Tibial nerve (tissue), 4 donors: ENCODE results near the gene ALDH8A1. TPM values are rescaled to one million over a fixed set of nuclear protein-coding genes. Genes with fewer than 3 reads are reported as not detected.
"Not testable (repeated sequence)": the region's sequence is repeated elsewhere in the genome, so short reads cannot be mapped to it uniquely, and the experiment has no call there.

Experiments
- DNase-seq, 2 donors: peaks; one replicate each; pipeline ENCODE4 v3.0.0-alpha.2; 2019; ENCODE audit warnings: low spot score in 2 of 2
- H3K27ac ChIP-seq, 4 donors: fragments of 200-600 bp; sonication (generic) in 3 of 4; one replicate each; pipeline ENCODE4 v1.5.1; 2017 to 2019; ENCODE audit warnings: mild to moderate bottlenecking in 1 of 4
- H3K27me3 ChIP-seq, 2 donors: fragments of 200-600 bp; sonication (generic) in 1 of 2; one replicate each; pipeline versions ENCODE4 v1.5.1 to v1.6.0; 2017 to 2019
- H3K36me3 ChIP-seq, 3 donors: fragments of 200-600 bp; sonication (generic); one replicate each; pipeline ENCODE4 v1.5.1; 2018 to 2019
- H3K4me1 ChIP-seq, 4 donors: fragments of 200-600 bp; sonication (generic) in 3 of 4; one replicate each; pipeline ENCODE4 v1.5.1; 2017 to 2019
- H3K4me3 ChIP-seq, 4 donors: fragments of 200-600 bp; sonication (generic) in 3 of 4; one replicate each; pipeline ENCODE4 v1.5.1; 2017 to 2019; ENCODE audit warnings: mild to moderate bottlenecking in 1 of 4, moderate library complexity in 1 of 4
- H3K9me3 ChIP-seq, 4 donors: fragments of 200-600 bp; sonication (generic) in 3 of 4; one replicate each; pipeline ENCODE4 v1.5.1; 2017 to 2019
- CTCF ChIP-seq, 5 experiments: fragments of 200-600 bp in 3 of 5; fragments of 450-650 bp in 2 of 5; sonication (generic) in 3 of 5; IDR thresholded peaks; one replicate each; pipeline ENCODE4 v1.5.1; 2016 to 2019; ENCODE audit warnings: antibody characterized with exemption in 5 of 5, mild to moderate bottlenecking in 3 of 5, moderate library complexity in 2 of 5
- EP300 ChIP-seq, 2 donors: sonication (generic); formaldehyde crosslinking; IDR thresholded peaks; one replicate each; pipeline ENCODE4 v1.6.1; 2017; ENCODE audit warnings: antibody characterized with exemption in 2 of 2, mild to moderate bottlenecking in 1 of 2
- POLR2A ChIP-seq, 2 donors: fragments of 450-650 bp; IDR thresholded peaks; one replicate each; pipeline ENCODE4 v1.6.1; 2017; ENCODE audit warnings: antibody characterized with exemption in 2 of 2, mild to moderate bottlenecking in 2 of 2, moderate library complexity in 2 of 2
- WGBS, 2 donors: methylation state at CpG; one replicate each; pipeline ENCODE4 v1.1.5; 2018; 5-methylcytosine and 5-hydroxymethylcytosine counted together
- total RNA-seq, 4 donors: library from RNA; depleted of rRNA; stranded (reverse); fragments of >200 nt; gene quantifications; one replicate each; pipeline ENCODE4 v1.1.0, GENCODE V29; 2016

Gene ALDH8A1
- total RNA-seq, 4 donors from 2014 or later, result 0.90 to 4.2 (median 2.3) TPM

GRCh38 chr6:134910593-134910935 is 39.3 kb downstream of the ALDH8A1 start:
- Histone ChIP-seq H3K9me3 (no peaks in the 10 kb centered on the region), H3K36me3 (no peaks in the 10 kb centered on the region), H3K27ac (no peak overlapping the region), H3K4me3 (no peak overlapping the region), H3K4me1 (peaks cover 0 to 8% (median 0%) of the 10 kb centered on the region in 4 donors), H3K27me3 (no peaks in the 10 kb centered on the region)
- 75 to 79% methylated on average over 1 of the region's 1 CpG for WGBS, 2 donors
- TF ChIP-seq POLR2A (IDR thresholded peaks at IDR 0.05) (no peak), CTCF (IDR thresholded peaks at IDR 0.05) (no peak), EP300 (IDR thresholded peaks at IDR 0.05) (no peak)
- DNase-seq, result no peak

- DNase-seq, result no peak
- 53 to 56% methylated on average over 11 of the region's 11 CpGs for WGBS, 2 donors
- Histone ChIP-seq H3K27me3 (no peaks in the 10 kb centered on the region), H3K9me3 (no peaks in the 10 kb centered on the region), H3K27ac (peak overlapping the region in 1 of 4 donors; percentile 69), H3K4me3 (no peak overlapping the region), H3K36me3 (no peaks in the 10 kb centered on the region), H3K4me1 (peaks cover 0 to 8% (median 0%) of the 10 kb centered on the region in 4 donors)
- no peak for TF ChIP-seq EP300 (IDR thresholded peaks at IDR 0.05)
- no peak for TF ChIP-seq CTCF (IDR thresholded peaks at IDR 0.05)
- TF ChIP-seq POLR2A (IDR thresholded peaks at IDR 0.05), result no peak
Observed at GRCh38 chr6:134909701-134910592, 40.0 kb downstream of the ALDH8A1 start.

GRCh38 chr6:134908906-134909516 is 40.9 kb downstream of the ALDH8A1 start:
- WGBS, 2 donors, result 44 to 56% methylated on average over 12 of the region's 12 CpGs
- Histone ChIP-seq H3K4me1 (peaks cover 0 to 8% (median 0%) of the 10 kb centered on the region in 4 donors), H3K36me3 (no peaks in the 10 kb centered on the region), H3K9me3 (no peaks in the 10 kb centered on the region), H3K4me3 (peak overlapping the region in 1 of 4 donors; percentile 7), H3K27ac (peak overlapping the region in 2 of 4 donors; percentile 63 to 69), H3K27me3 (no peaks in the 10 kb centered on the region)
- DNase-seq, result peak; percentile 33 to 73
- TF ChIP-seq POLR2A (IDR thresholded peaks at IDR 0.05) (no peak), EP300 (IDR thresholded peaks at IDR 0.05) (peak in 1 of 2 donors; percentile 69)

GRCh38 chr6:134904731-134905130 is 45.2 kb downstream of the ALDH8A1 start:
- H3K27me3 ChIP-seq, H3K9me3 ChIP-seq, H3K36me3 ChIP-seq, H3K27ac ChIP-seq, H3K4me3 ChIP-seq, DNase-seq: not testable (repeated sequence)
- WGBS, 2 donors, result 97 to 100% methylated on average over 2 to 27 of the region's 42 CpGs
- peaks cover 0 to 16% (median 0%) of the 10 kb centered on the region in 4 donors for H3K4me1 ChIP-seq

- Histone ChIP-seq H3K4me3 (no peak overlapping the region), H3K36me3 (no peaks in the 10 kb centered on the region), H3K9me3 (no peaks in the 10 kb centered on the region), H3K4me1 (peaks cover 0 to 9% (median 0%) of the 10 kb centered on the region in 4 donors), H3K27ac (no peak overlapping the region), H3K27me3 (no peaks in the 10 kb centered on the region)
- TF ChIP-seq CTCF (IDR thresholded peaks at IDR 0.05), result no peak
- TF ChIP-seq POLR2A (IDR thresholded peaks at IDR 0.05), result no peak
- no peak for TF ChIP-seq EP300 (IDR thresholded peaks at IDR 0.05)
- WGBS, 2 donors, result 77 to 83% methylated on average over 9 of the region's 9 CpGs
- DNase-seq, result no peak
Observed at GRCh38 chr6:134903448-134903847, 46.5 kb downstream of the ALDH8A1 start.

GRCh38 chr6:134902936-134903335 is 47.0 kb downstream of the ALDH8A1 start:
- Histone ChIP-seq H3K4me3 (no peak overlapping the region), H3K36me3 (no peaks in the 10 kb centered on the region), H3K27me3 (no peaks in the 10 kb centered on the region), H3K4me1 (peaks cover 0 to 9% (median 0%) of the 10 kb centered on the region in 4 donors), H3K27ac (peak overlapping the region in 1 of 4 donors; percentile 43), H3K9me3 (no peaks in the 10 kb centered on the region)
- 45 to 59% methylated on average over 3 of the region's 3 CpGs for WGBS, 2 donors
- DNase-seq, result no peak
- no peak for TF ChIP-seq POLR2A (IDR thresholded peaks at IDR 0.05)
- TF ChIP-seq EP300 (IDR thresholded peaks at IDR 0.05), result no peak
- TF ChIP-seq CTCF (IDR thresholded peaks at IDR 0.05), result no peak
